GM21825 (cell line): ENCODE measurements around the gene L1TD1.
A peak's percentile ranks its signal among the peaks of the same experiment; 100 is the strongest.
"Not testable (repeated sequence)": the region's sequence is repeated elsewhere in the genome, so short reads cannot be mapped to it uniquely, and the experiment has no call there.

Source experiments
- ATAC-seq: cut with Tn5 transposase; IDR thresholded peaks from one replicate; pipeline ENCODE4 v1.9.1; 2021; ENCODE audit warnings: mild to moderate bottlenecking, moderate library complexity; ENCODE audit not compliant: unreplicated experiment

L1TD1 gene

GRCh38 chr1:62194651-62195544 is at the start of gene L1TD1:
L1TD1 (plus strand) TSS chr1:62194849; CDS start chr1:62206629, 11,780 bp downstream.
- no peak for ATAC-seq

GRCh38 chr1:62159940-62160348 is 34.7 kb upstream of the L1TD1 start:
- ATAC-seq: peak; percentile 79

- ATAC-seq: no peak
These were observed 32.9 kb upstream of the L1TD1 start for GRCh38 chr1:62161711-62162110.

- ATAC-seq: not testable (repeated sequence)
These were observed 24.3 kb upstream of the L1TD1 start for GRCh38 chr1:62170380-62170779.

GRCh38 chr1:62175568-62176179 is 19.0 kb upstream of the L1TD1 start:
- no peak for ATAC-seq

- no peak for ATAC-seq
These were observed 17.9 kb upstream of the L1TD1 start for GRCh38 chr1:62176597-62177312.

GRCh38 chr1:62177621-62178020 is 17.0 kb upstream of the L1TD1 start:
- no peak for ATAC-seq

GRCh38 chr1:62178372-62178771 is 16.3 kb upstream of the L1TD1 start:
- ATAC-seq: no peak

GRCh38 chr1:62180054-62180453 is 14.6 kb upstream of the L1TD1 start:
- ATAC-seq: not testable (repeated sequence)

- ATAC-seq: no peak
These were observed 14.0 kb upstream of the L1TD1 start for GRCh38 chr1:62180639-62181038.

GRCh38 chr1:62181532-62181931 is 13.1 kb upstream of the L1TD1 start:
- ATAC-seq: no peak

GRCh38 chr1:62182157-62182556 is 12.5 kb upstream of the L1TD1 start:
- ATAC-seq: not testable (repeated sequence)

- not testable (repeated sequence) for ATAC-seq
These were observed 11.3 kb upstream of the L1TD1 start for GRCh38 chr1:62183164-62184020.

GRCh38 chr1:62184336-62184735 is 10.3 kb upstream of the L1TD1 start:
- ATAC-seq: no peak

GRCh38 chr1:62185233-62185632 is 9.4 kb upstream of the L1TD1 start:
- ATAC-seq: not testable (repeated sequence)

- no peak for ATAC-seq
These were observed 9.0 kb upstream of the L1TD1 start for GRCh38 chr1:62185677-62186076.

GRCh38 chr1:62187548-62187947 is 7.1 kb upstream of the L1TD1 start:
- ATAC-seq: no peak

GRCh38 chr1:62188111-62188510 is 6.5 kb upstream of the L1TD1 start:
- no peak for ATAC-seq

- ATAC-seq: no peak
These were observed 1.5 kb downstream of the L1TD1 start for GRCh38 chr1:62196086-62196690.
